Amygdala (tissue), 56 donors: ENCODE results near the gene LPCAT3.
A peak's percentile ranks its signal among the peaks of the same experiment; 100 is the strongest.

Source experiments
- DNase-seq, 56 donors: peaks; one replicate each; lab custom pipeline; 2025; lab: John Stamatoyannopoulos, UW

Gene LPCAT3

GRCh38 chr12:7004287-7004803, 13.9 kb downstream of the LPCAT3 start:
- no peak for DNase-seq

GRCh38 chr12:7001921-7002591, 16.2 kb downstream of the LPCAT3 start:
- no peak for DNase-seq

- no peak for DNase-seq
Observed at GRCh38 chr12:6998715-6999451, 19.4 kb downstream of the LPCAT3 start.

- no peak for DNase-seq
Observed at GRCh38 chr12:6996040-6996441, 22.2 kb downstream of the LPCAT3 start.

GRCh38 chr12:6987956-6988553, 30.2 kb downstream of the LPCAT3 start:
- peak in 5 of 56 donors; percentile 3 to 9 (median 8) for DNase-seq

- DNase-seq = no peak
Observed at GRCh38 chr12:6982532-6982931, 35.7 kb downstream of the LPCAT3 start.

GRCh38 chr12:6981152-6982052, 36.9 kb downstream of the LPCAT3 start:
- DNase-seq = no peak

- DNase-seq = no peak
Observed at GRCh38 chr12:6980740-6981139, 37.5 kb downstream of the LPCAT3 start.

GRCh38 chr12:6980075-6980474, 38.2 kb downstream of the LPCAT3 start:
- no peak for DNase-seq

- no peak for DNase-seq
Observed at GRCh38 chr12:6979453-6979852, 38.8 kb downstream of the LPCAT3 start.

- DNase-seq = no peak
Observed at GRCh38 chr12:6979021-6979420, 39.3 kb downstream of the LPCAT3 start.

- DNase-seq = no peak
Observed at GRCh38 chr12:6978611-6979011, 39.7 kb downstream of the LPCAT3 start.

- no peak for DNase-seq
Observed at GRCh38 chr12:6978188-6978587, 40.1 kb downstream of the LPCAT3 start.

- DNase-seq = no peak
Observed at GRCh38 chr12:6977653-6978052, 40.6 kb downstream of the LPCAT3 start.

GRCh38 chr12:6975297-6976032, 42.8 kb downstream of the LPCAT3 start:
- DNase-seq = no peak

GRCh38 chr12:6974180-6974579, 44.1 kb downstream of the LPCAT3 start:
- no peak for DNase-seq

GRCh38 chr12:6970096-6970527, 48.2 kb downstream of the LPCAT3 start:
- DNase-seq = peak in 1 of 56 donors; percentile 39

- no peak for DNase-seq
Observed at GRCh38 chr12:6968426-6968825, 49.9 kb downstream of the LPCAT3 start.

- DNase-seq = no peak
Observed at GRCh38 chr12:6967651-6968100, 50.6 kb downstream of the LPCAT3 start.

GRCh38 chr12:6966351-6966750, 51.9 kb downstream of the LPCAT3 start:
- DNase-seq = no peak
